Esophagus muscularis mucosa (tissue), 4 donors: ENCODE results near the gene SLC22A5. TPM values are rescaled to one million over a fixed set of nuclear protein-coding genes. Genes with fewer than 3 reads are reported as not detected.

Experiments
- DNase-seq: peaks from one replicate; pipeline ENCODE4 v3.0.0-alpha.2; 2017; ENCODE audit errors: extremely low spot score
- H3K27ac ChIP-seq, 4 donors: fragments of 200-600 bp; sonication (generic); replicated peaks in 1 of 4; 1 replicate in 3 of 4; 2 replicates in 1 of 4; pipeline ENCODE4 v1.5.1; 2016 to 2019; ENCODE audit warnings: mild to moderate bottlenecking in 1 of 4
- H3K27me3 ChIP-seq, 4 donors: fragments of 200-600 bp; sonication (generic); one replicate each; pipeline versions ENCODE4 v1.5.1 to v1.6.0; 2016 to 2019
- H3K36me3 ChIP-seq, 4 donors: fragments of 200-600 bp; sonication (generic); one replicate each; pipeline ENCODE4 v1.5.1; 2016 to 2019
- H3K4me1 ChIP-seq, 4 donors: fragments of 200-600 bp; sonication (generic); one replicate each; pipeline ENCODE4 v1.5.1; 2016 to 2019
- H3K4me3 ChIP-seq, 4 donors: fragments of 200-600 bp; sonication (generic); 1 replicate in 2 of 4; 2 replicates in 2 of 4; pipeline ENCODE4 v1.5.1; 2016 to 2019; ENCODE audit warnings: mild to moderate bottlenecking in 4 of 4, moderate library complexity in 1 of 4
- H3K9me3 ChIP-seq, 4 donors: fragments of 200-600 bp; sonication (generic); 1 replicate in 3 of 4; 2 replicates in 1 of 4; pipeline ENCODE4 v1.5.1; 2016 to 2019
- EP300 ChIP-seq: sonication (generic); formaldehyde crosslinking; IDR thresholded peaks from one replicate; pipeline ENCODE4 v1.6.1; 2017; ENCODE audit warnings: antibody characterized with exemption
- POLR2A ChIP-seq: fragments of 450-650 bp; IDR thresholded peaks from one replicate; pipeline ENCODE4 v1.6.1; 2017; ENCODE audit warnings: antibody characterized with exemption, moderate library complexity, mild to moderate bottlenecking, low read depth
- POLR2AphosphoS5 ChIP-seq, 2 donors: sonication (generic); formaldehyde crosslinking; IDR thresholded peaks; one replicate each; pipeline ENCODE4 v1.6.1; 2017; ENCODE audit warnings: antibody characterized with exemption in 2 of 2
- WGBS: methylation state at CpG from one replicate; pipeline ENCODE4 v1.1.5; 2018; 5-methylcytosine and 5-hydroxymethylcytosine counted together
- intact Hi-C: fragments of 100-400 bp; cut with DNase I; formaldehyde crosslinking; loops from one replicate; pipeline ENCODE4 v1.15.1; 2023
- total RNA-seq, 4 donors: library from RNA; depleted of rRNA; stranded (reverse); fragments of >200 nt; gene quantifications; one replicate each; pipeline versions ENCODE4 v1.1.0 to v1.2.1, GENCODE V29; 2016
- TF ChIP-seq, protein P1 (sequence below), 3 experiments: fragments of 200-600 bp in 2 of 3; fragments of 450-650 bp in 1 of 3; sonication (generic) in 2 of 3; IDR thresholded peaks; one replicate each; pipeline ENCODE4 v1.5.1; 2017 to 2019; ENCODE audit warnings: antibody characterized with exemption in 3 of 3, mild to moderate bottlenecking in 2 of 3, moderate library complexity in 1 of 3

The SLC22A5 gene
- total RNA-seq, 4 donors from 2014 or later = 6.2 to 8.8 (median 7.5) TPM

DNA sequence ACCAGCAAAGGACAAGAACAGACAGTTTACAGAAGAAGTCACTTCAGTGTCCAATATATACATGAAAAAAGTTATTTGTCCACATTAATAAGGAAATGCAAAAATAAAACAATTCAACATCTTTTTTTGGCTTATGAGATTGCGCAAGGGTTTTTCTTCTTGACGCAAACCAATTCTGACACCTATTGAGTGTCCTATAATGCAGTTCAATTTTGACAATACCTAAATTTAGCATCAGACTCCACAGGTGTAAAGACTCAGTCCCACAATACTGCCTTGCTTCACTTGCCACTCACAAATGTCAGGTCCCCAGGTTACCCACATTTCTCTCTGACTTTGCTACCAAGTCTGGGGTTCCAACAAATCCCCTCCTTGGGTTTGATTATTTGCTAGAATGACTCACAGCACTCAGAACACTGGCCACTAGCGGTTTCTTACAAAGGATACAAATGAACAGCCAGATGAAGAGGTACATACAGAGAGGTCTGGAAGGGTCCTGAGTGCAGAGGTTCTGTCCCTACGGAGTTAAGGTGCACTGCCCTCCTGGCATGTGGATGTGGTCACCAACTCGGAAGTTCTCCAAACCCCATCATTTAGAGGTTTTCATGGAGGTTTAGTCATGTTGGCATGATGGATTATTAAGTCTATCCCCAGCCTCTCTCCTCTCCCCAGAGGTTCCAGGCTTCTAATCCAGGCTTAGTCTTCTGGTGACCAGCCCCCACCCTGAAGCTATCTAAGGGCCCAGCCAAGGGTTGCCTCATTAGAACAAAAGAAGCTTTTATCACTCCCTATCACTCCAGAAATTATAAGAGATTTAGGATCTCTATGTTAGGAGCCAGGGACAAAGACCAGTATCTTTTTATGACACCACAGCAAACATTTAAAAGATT is 27.0 kb upstream of the SLC22A5 start:
- Histone ChIP-seq H3K4me1 (peaks cover 0 to 5% (median 0%) of the 10 kb centered on the region in 4 donors), H3K27ac (no peak overlapping the region), H3K9me3 (no peaks in the 10 kb centered on the region), H3K27me3 (no peaks in the 10 kb centered on the region), H3K4me3 (no peak overlapping the region), H3K36me3 (no peaks in the 10 kb centered on the region)
- DNase-seq = no peak
- intact Hi-C loops = no loop called here
- WGBS = 67% methylated on average over 5 of the region's 5 CpGs
- TF ChIP-seq EP300 (no peak), POLR2AphosphoS5 (IDR thresholded peaks at IDR 0.05) (no peak), POLR2A (no peak)
- TF ChIP-seq, protein P1, sequence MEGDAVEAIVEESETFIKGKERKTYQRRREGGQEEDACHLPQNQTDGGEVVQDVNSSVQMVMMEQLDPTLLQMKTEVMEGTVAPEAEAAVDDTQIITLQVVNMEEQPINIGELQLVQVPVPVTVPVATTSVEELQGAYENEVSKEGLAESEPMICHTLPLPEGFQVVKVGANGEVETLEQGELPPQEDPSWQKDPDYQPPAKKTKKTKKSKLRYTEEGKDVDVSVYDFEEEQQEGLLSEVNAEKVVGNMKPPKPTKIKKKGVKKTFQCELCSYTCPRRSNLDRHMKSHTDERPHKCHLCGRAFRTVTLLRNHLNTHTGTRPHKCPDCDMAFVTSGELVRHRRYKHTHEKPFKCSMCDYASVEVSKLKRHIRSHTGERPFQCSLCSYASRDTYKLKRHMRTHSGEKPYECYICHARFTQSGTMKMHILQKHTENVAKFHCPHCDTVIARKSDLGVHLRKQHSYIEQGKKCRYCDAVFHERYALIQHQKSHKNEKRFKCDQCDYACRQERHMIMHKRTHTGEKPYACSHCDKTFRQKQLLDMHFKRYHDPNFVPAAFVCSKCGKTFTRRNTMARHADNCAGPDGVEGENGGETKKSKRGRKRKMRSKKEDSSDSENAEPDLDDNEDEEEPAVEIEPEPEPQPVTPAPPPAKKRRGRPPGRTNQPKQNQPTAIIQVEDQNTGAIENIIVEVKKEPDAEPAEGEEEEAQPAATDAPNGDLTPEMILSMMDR (IDR thresholded peaks at IDR 0.05) = no peak

DNA sequence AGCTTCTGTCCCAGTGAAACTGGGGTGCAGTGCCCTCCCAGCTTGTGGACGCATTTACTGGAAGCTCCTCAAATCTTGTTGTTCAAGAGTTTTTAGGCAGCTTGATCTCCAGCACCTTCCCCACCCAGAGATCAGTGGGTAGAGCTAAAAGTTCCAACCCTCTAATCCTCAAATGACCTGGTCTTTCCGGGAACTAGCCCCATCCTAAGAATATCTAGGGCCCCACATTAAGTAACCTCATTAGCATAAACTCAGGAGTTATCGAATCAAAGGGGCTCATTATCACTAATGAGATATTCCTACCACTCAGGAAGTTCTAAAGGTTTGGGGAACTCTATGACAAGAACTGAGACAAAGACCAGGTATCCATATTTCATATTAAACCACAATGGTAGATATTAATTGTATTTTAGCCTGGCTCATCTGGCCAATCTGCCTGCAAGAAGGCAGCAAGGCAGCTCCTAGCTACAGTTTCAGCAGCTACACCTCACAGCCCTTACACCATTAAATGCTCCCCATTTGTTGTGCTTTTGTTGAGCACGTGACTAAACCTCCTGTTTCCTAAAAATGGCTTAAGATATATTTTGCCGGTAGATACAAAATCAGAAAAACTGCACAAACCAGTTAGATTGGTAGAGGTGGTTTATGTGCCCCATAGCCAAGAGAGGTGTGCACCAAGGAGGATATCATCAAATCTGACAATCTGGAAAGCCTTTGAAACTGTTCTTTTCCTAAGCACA is 24.6 kb upstream of the SLC22A5 start:
- Histone ChIP-seq H3K9me3 (peaks cover 0 to 4% (median 0%) of the 10 kb centered on the region in 4 donors), H3K4me3 (no peak overlapping the region), H3K4me1 (peaks cover 0 to 5% (median 0%) of the 10 kb centered on the region in 4 donors), H3K27ac (no peak overlapping the region), H3K36me3 (peaks cover 0 to 17% (median 12%) of the 10 kb centered on the region in 4 donors), H3K27me3 (no peaks in the 10 kb centered on the region)
- 87% methylated on average over 5 of the region's 5 CpGs for WGBS
- intact Hi-C loops = no loop called here
- no peak for TF ChIP-seq EP300
- TF ChIP-seq POLR2A = no peak
- TF ChIP-seq, protein P1 (IDR thresholded peaks at IDR 0.05) = no peak
- no peak for TF ChIP-seq POLR2AphosphoS5 (IDR thresholded peaks at IDR 0.05)
- no peak for DNase-seq

DNA sequence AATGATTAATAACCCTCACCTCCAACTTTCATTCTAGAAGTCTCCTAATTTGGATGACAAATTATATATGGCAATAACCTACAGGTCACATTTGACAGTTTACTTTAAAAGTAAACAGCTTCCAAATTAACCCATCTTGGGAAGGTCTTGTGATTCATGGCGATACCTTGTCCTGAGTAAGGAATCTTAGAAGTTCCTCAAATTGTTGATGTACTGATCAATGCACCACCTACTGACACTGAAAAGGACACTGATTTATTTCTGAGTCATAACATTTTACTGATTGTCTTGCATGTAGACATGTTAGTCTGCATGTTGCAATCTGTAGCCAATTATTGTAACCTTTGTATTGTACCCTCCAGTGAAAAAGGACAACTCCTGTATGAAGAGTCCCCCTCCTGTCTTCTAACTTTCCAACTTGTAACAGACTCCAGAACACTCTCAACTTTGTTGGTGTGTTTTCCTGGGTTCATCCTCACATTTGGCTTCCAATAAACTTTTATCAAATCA is 16.0 kb upstream of the SLC22A5 start:
- Histone ChIP-seq H3K27ac (no peak overlapping the region), H3K9me3 (peaks cover 0 to 4% (median 0%) of the 10 kb centered on the region in 4 donors), H3K4me1 (peaks cover 0 to 19% (median 0%) of the 10 kb centered on the region in 4 donors), H3K36me3 (peaks cover 0 to 15% (median 11%) of the 10 kb centered on the region in 4 donors), H3K27me3 (no peaks in the 10 kb centered on the region), H3K4me3 (no peak overlapping the region)
- no peak for TF ChIP-seq EP300
- intact Hi-C loops = no loop called here
- DNase-seq = no peak
- WGBS = 89% methylated on average over 1 of the region's 1 CpG

DNA sequence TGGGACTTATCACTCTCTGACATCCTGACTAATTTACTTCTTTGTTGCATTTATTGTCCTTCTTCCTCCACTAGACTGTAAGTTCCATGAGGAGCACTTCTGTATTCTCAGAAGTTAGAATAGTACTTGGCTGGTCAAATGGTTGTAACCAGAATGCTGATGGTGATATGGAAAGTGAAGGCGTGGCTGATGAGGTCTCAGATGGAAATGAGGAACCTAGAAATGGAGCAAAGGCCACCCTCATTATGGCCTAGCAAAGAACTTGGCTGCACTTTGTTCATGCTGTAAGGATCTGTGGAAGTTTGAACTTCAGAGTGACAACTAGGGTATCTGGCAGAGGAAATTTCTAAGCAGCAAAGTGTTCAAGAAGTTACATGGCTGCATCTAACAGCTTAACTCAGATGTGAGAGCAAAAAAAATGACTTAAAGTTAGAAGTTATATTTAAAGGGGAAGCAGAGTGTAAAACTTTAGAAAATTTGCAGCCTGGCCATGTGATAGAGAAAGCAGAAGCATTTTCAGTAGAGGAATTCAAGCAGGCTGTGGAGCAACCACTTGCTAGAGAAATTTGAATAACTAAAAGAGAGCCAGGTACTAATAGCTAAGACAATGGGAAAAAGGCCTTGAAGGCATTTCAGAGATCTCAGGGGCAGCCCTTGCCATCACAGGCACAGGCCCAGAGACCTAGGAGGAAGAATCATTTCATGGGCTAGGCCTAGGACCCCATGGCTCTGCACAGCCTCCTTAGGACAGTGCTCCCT is 14.9 kb upstream of the SLC22A5 start:
- 79% methylated on average over 1 of the region's 1 CpG for WGBS
- Histone ChIP-seq H3K36me3 (peaks cover 0 to 9% (median 2%) of the 10 kb centered on the region in 4 donors), H3K4me3 (no peak overlapping the region), H3K27me3 (no peaks in the 10 kb centered on the region), H3K9me3 (peaks cover 0 to 1% (median 0%) of the 10 kb centered on the region in 4 donors), H3K27ac (no peak overlapping the region), H3K4me1 (peaks cover 0 to 20% (median 0%) of the 10 kb centered on the region in 4 donors)
- intact Hi-C loops = no loop called here
- TF ChIP-seq, protein P1 (IDR thresholded peaks at IDR 0.05) = no peak
- TF ChIP-seq POLR2AphosphoS5 (IDR thresholded peaks at IDR 0.05) (no peak), POLR2A (no peak), EP300 (no peak)
- no peak for DNase-seq
